NCI-H2107 treated with DMSO at 0.1 percent for 48 hours (cell line): ENCODE results near the gene LMNA.
"Not testable (repeated sequence)": the region's sequence is repeated elsewhere in the genome, so short reads cannot be mapped to it uniquely, and the experiment has no call there.

ENCODE experiments used
- DNase-seq: peaks from one replicate; lab custom pipeline; 2025; ENCODE audit not compliant: unreplicated experiment; lab: John Stamatoyannopoulos, UW

The LMNA gene

DNA sequence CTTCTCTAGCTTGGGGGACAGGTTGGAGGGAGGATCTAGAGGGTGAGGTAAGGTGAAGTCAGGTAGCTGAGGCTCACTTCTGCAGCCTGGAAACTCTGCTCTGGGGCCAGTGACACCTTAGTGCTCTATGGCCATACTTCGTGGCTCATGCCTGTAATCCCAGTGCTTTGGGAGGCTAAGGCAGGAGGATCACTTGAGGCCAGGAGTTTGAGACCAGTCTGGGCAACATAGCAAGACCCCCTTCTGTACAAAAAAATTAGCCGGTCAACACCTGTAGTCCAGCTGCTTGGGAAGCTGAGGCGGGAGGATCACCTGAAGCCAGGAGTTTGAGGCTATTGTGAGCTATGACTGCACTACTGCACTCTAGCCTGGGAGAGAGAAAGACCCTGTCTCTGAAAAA lies 5.8 kb downstream of the LMNA start:
- DNase-seq: no peak

DNA sequence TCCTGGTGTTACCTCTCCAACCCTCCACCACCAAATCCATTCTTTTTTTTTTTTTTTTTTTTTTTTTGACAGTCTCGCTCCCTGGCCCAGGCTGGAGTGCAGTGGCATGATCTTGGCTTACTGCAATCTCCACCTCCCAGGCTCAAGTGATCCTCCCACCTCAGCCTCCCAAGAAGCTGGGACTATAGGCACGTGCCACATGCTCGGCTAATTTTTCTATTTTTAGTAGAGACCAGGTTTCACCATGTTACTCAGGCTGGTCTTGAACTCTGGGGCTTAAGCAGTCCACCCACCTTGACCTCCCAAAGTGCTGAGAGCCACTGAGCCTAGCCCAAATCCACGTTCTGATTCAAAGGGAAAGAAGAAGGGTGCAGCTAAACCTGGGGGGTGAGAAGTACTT lies 6.5 kb downstream of the LMNA start:
- DNase-seq: not testable (repeated sequence)

DNA sequence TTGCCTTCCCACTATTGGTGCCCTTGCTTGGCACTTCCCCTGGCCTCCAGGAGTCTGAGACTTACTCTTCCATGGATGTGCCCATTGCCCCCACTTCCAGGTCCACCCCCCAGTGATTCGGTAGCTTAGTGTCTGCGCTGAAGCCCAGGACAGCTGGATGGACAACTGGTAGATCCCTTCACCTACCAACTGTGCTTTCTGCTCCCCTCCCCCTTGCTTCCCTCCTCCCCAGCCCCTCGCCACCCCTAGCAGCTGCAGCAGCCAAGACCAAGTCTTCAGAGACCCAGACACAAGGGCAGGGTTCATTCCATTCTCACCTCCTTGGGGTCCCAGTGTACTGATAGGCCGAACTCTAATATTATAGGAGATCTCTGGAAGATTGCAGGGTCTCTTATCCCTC lies 6.9 kb downstream of the LMNA start:
- no peak for DNase-seq

DNA sequence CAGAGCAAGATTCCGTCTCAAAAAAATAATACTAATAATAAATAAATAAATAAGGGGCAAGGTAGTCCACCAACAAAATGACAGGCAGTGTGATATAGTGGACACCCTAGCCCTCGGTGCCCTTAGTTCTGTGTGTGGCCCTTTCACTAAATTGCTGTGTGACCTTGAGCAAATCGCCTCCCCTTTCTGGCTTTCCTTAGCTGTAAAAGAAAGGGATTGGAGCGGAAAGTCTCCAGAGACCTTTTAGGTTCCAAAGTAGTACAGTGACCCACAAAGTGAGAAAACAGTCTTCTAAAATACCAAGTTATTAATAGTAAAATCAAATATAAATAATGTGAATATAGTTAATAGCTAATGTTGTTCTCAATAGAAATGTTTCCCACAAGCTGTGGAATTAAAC lies 7.6 kb downstream of the LMNA start:
- no peak for DNase-seq

DNA sequence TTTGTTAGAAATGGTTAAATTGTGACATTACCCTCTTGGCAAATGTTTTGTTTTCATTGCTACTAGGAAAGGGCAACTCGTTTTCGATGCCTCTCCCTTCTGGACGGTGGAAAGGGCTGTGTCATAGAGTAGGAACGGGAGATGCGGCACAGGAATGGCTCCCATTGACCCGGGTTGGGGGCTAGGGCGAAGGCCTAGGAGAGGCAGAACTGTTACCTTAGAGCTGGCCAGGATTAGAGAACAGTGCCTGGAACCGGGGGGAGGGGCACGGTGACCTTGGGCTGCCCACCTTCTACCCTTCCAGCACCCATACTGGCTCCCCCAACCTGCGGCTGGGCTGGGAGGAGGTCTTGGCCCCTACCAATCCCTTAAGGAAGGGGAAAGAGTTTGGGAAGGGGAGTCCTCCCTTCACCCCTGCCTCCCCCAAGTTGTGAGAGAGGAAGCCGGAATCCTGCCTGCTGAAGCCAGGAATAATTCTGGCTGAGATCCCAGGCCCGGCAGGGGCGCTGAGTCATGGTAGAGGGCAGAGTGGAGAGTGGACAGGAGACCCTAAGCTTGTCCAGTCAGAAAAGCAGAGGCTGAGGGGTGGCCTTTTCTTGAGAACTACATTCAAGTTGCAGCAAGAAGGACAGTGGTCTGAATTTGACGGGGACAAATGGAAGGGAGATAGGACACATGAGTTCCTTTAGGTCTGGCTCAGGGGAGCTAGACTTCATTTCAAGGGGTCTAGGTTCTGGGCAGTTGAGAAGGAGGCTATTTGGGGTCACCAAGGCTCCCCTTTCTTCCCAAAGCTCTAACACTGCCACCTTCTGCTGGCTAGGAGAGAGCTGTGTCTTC lies 8.2 kb downstream of the LMNA start:
- DNase-seq: no peak

DNA sequence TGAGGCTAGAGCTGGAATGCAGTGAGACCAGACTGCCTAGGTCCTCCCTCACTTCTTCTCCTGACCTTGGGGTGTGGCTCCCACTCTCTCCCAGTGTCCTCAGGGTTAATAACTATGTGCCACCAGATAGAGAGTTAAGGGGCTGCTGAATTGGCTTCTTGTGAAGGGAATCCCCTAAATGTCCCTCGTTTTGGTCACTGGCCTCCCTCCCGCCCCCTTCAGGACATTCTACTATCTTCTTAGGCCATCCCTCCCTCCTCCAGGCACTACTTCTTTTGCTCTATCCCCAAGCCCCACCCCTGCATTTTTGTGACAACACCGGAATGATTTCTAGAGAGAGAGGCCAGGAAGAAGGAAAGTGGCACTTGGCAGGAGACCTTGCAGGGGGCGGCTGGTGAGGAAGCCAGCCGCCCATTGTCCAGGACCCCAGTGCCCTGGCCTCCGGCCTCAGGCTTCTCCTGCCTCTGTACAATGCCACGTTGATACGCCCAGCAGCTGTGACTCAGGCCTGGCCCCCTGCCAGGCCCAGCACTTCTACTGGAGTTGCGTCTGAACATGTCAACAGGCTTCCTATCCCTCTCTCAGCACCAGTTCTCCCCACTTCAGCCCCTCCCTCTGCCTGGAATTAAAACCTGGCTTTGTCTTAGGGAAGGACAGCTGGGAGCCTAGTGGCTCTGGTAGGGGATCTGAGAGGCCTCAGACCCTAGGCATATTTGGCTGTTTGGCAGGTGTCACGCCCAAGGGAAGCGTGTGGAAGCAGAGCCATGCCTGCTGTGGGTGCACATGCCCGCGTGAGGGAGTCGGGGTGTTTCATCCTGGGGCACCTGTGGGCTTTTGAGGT lies 9.1 kb downstream of the LMNA start:
- DNase-seq: peak; percentile 97

DNA sequence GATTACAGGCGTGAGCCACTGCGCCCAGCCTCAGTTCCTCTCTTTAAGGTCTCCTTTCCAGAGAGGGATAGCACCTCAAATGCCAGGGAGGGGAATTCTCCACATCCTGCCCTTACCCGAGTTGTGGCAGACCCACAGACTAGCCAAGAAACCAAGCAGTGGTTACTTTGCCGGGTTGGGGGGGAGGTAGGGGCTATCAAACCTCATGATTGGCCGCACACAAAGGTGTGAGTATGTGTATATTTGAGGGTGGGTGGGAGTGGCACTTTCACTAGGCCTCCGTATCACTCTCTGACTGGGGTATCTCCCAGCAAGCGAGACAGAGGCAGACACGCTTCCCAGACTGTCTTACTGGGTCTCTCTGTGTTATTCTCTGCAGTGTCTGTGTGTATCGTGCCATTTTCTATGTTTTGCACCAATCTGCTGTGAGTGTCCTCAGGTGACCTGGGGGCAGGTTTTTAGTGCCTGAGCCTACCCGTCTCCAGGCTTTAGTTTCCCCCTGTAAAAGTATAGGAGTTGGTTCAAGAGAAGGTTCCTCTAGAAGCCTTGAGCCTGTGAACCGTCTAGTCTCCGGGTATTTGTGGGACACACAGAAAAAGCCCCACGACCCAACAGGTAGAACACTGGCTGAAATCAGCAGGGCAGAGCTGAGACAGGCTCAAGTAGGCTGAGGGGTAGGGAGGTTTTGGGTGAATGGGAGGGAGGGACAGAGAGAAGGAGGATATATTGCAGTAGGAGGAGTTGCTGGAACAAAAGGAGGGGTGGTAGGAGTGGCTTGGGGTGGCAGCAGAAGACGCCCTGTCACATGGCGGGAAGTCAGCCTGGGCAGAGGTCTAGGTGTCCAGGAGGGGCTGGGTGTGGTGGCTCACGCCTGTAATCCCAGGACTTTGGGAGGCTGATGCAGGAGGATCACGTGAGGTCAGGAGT lies 10.3 kb downstream of the LMNA start:
- DNase-seq: peak; percentile 27

DNA sequence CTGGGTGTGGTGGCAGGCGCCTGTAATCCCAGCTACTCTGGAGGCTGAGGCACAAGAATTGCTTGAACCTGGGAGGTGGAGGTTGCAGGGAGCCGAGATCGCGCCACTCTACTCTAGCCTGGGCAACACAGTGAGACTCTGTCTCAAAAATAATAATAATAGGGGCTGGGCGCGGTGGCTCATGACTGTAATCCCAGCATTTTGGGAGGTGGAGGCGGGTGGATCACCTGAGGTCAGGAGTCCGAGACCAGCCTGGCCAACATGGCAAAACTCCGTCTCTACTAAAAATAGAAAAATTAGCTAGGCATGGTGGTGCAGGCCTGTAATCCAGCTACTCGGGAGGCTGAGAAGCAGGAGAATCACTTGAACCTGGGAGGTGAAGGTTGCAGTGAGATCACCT lies 11.0 kb downstream of the LMNA start:
- DNase-seq: not testable (repeated sequence)

DNA sequence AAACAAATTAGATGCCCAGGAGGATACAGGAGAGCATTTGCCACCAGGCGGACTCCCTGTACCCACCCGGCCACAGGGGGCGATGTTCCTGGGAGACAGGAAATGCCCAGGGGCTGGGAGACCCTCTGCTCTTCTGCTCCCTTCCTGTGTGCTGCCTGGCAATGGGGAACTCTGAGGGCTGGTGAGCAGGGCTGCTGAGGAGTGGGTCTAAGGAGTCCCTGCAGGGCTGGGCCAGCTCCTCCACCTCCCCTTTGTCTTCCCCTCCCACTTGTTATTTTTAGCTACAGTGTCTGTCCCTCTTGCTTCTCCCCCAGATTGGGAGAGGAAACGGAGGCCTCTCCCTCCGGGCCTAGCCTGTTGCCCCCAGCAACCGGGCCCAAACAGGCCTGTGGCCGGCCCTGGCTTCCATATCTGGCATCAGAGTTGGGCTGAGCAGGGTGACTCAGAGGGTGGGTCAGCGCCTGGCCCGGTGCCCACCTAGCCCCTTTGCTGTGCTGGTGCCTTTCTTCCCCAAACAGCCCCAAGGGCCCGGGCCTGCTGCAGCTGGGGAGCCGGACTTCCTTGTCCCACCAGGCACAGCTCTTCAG lies 11.6 kb downstream of the LMNA start:
- no peak for DNase-seq

DNA sequence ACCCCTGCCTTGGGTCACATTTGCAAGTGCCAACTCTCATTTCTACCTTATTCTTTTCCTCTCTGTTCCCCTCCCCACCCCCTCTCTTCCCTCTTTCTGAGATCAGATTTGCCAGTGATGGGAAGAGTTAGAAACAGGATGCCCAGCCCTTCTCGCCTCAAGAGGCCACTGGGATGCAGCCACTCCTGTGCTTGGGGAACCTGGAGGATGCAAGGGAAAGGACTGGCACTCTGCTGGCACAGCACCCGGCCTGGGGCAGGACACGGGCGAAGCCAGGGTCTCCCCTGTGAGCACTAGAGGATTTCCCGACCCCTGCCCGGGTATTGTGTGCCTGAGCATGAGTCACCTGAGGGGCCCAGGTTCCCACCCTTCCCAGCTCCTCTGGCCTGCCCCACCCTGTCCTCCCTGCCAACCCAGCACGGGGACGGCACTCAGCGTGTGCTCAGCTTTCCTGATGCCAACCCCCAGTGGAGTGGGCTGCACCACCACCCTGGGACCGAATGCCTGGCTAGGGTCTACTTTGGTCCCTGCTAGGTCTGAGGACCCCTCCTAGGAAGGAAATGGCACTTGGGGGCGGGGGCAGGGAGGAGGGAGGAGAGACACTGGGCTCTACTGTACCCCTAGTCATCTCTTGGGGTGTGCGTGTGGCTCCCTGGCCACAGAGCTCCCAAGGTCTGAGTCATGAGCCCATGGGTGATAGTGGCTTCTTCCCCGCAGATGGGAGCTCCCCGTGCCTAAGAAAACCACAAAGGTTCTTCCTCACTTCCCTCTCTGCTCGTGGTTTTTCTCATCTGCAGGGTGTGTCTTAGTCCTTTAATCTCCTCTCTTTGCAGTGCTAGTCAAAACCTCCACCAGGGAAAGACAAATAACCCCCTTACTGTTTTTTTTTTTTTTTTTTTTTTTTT lies 12.4 kb downstream of the LMNA start:
- no peak for DNase-seq

DNA sequence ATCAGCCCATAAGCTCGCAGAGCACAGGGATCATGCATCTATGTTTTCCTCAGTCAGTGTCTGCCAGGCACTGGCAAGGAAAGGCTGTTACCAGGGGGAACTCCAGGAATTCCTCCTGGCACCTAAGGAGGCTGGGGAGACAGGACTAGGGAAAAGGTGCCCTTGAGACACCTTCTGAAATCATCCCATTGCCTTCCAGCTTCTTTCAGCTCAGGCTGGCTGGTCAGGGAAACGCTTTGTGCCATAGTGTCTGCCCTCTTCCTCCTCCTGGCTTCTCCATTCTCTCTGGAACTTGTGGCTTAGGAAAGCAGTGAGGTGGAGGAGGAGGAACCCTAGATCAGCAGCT lies 13.8 kb downstream of the LMNA start:
- DNase-seq: no peak

DNA sequence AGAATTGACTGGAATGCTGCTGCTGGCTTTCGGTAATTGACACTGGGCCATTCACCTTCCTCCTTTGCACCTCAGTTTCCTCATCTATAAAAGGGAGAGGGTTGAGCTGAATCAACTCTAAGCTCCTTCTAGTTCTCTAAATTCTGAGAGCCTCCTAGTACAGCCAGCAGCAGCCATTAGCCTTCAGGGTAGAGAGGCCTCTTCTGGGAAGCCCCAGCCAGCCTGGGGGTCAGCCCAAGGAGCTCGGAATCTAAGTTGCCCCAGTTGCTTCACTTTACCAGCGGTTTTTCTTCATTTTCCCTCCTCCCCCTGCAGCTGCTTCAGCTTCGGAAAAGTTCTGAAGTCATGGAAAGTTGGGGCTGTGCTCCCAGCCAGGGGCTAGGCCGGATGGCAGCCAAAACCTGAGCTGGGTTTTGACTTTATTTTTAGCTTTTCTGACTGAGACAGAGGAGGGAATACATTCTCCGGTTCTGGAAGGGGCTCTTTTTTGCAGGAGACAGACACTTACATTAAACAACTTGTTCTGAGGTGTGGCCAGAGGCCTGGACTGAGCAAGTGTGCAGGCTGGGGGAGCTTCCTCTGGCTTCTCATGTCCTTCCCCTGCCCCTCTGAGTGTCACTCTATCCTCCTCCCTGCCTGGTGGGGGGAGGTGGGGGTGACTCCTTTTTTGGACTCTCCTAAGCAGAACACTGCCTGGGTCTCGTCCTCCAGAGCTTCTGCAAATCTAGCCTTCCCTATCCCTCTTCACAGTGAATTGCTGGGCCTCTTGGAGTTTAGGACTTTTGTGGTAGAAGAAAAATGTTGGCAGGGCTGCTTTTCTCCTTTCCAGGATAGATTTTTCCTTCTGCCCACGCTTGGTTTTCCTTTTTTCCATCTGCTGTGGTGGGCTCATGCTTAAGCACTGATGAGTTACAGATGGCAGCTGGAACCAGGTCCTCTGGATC lies 14.4 kb downstream of the LMNA start:
- no peak for DNase-seq

DNA sequence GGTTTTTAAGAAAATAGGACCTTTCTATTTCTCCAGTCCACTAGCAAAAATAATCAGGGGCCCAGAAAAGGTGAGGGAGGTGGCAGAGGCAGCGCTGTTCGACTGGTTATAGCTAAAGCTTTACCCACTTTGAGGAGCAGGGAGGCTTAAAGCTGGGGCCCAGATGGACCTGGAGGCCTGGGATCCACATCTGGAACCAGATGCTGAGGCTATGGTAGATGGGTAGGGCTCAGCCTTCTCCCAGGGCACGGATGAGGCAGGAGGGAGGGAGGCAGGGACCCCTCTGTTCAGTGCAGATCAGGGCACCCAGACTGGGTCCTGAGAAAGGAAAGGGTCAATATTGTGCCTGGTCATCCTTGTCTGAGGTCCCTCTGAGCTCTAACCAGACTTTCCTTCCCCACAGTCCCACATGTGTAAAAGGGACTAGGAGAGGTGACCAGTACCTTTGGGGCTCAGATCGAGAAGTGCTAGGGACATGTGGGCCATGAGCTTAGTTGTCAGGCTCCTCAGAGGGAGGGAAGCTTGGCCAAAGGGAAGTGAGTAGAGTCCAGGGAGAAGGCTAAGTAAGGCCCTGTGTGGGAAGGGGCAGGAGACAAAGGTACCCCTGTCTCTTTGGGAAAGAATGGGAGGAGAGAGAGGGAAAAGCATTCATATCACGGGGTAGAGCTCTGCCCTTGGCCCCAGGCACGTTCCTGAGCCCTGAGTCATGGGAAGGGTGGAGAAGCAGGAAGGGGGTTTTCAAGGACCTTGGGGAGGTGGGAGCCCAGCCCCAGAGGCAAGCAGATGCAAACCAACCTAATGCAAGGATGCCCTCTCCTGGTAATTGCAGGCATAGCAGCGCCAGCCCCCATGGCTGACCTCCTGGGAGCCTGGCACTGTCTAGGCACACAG lies 15.4 kb downstream of the LMNA start:
- DNase-seq: peak; percentile 69

DNA sequence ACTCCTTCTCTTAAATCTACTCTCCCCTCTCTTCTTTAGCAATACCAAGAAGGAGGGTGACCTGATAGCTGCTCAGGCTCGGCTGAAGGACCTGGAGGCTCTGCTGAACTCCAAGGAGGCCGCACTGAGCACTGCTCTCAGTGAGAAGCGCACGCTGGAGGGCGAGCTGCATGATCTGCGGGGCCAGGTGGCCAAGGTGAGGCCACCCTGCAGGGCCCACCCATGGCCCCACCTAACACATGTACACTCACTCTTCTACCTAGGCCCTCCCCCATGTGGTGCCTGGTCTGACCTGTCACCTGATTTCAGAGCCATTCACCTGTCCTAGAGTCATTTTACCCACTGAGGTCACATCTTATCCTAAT lies 16.0 kb downstream of the LMNA start:
- DNase-seq: no peak

DNA sequence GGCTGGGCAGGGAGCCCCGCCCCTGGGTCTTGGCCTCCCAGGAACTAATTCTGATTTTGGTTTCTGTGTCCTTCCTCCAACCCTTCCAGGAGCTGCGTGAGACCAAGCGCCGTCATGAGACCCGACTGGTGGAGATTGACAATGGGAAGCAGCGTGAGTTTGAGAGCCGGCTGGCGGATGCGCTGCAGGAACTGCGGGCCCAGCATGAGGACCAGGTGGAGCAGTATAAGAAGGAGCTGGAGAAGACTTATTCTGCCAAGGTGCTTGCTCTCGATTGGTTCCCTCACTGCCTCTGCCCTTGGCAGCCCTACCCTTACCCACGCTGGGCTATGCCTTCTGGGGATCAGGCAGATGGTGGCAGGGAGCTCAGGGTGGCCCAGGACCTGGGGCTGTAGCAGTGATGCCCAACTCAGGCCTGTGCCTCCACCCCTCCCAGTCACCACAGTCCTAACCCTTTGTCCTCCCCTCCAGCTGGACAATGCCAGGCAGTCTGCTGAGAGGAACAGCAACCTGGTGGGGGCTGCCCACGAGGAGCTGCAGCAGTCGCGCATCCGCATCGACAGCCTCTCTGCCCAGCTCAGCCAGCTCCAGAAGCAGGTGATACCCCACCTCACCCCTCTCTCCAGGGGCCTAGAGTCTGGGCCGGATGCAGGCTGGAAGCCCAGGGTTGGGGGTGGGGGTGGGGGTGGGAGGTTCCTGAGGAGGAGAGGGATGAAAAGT lies 20.4 kb downstream of the LMNA start:
- DNase-seq: no peak

DNA sequence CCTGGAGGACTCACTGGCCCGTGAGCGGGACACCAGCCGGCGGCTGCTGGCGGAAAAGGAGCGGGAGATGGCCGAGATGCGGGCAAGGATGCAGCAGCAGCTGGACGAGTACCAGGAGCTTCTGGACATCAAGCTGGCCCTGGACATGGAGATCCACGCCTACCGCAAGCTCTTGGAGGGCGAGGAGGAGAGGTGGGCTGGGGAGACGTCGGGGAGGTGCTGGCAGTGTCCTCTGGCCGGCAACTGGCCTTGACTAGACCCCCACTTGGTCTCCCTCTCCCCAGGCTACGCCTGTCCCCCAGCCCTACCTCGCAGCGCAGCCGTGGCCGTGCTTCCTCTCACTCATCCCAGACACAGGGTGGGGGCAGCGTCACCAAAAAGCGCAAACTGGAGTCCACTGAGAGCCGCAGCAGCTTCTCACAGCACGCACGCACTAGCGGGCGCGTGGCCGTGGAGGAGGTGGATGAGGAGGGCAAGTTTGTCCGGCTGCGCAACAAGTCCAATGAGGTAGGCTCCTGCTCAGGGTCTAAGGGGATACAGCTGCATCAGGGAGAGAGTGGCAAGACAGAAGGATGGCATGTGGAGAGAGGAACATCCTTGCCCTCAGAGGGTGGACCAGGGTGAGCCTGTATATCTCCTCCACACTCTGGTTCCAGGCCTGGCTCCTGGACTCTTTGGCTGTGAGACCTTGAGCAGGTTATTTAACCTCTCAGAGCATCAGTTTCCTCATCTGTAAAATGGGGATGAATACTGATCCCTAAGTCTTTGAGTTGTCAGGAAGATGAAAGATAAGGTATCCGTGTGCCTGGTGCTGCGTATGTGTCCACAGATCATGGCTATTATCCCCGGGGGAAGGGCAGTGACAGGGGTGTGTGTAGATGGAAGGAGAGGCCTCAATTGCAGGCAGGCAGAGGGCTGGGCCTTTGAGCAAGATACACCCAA lies 21.7 kb downstream of the LMNA start:
- no peak for DNase-seq
